ENCODE measurements around the gene CASZ1. TPM values are rescaled to one million over a fixed set of nuclear protein-coding genes. Genes with fewer than 3 reads are reported as not detected.
A peak's percentile ranks its signal among the peaks of the same experiment; 100 is the strongest.

CASZ1 gene
- polyA plus RNA-seq, 3 donors: 0.30 to 3.7 (median 0.50) TPM

DNA sequence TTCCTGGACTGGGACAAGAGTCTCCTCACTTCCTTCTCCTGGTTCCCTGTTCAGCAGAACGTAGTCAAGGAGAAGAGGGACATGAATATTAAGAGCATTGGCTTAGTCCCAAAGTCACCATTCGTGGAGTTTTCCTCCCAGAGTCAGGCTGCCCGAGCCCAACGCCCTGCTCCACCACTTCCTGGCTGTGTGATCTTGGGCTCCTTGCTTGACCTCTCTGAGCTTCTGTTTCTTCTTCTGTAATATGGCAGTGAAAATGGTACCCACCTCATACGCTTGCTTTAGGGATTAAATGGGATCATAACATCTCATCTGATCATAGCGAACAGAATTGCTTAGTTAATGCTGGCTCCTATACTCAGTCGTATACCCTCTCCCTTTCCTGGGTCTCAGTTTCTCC, 12.0 kb upstream of the CASZ1 start:
- Mint-ChIP-seq H3K4me3 (no peak overlapping the region), H3K27me3 (ENCODE audit: low read depth in 3 of 3) (peaks cover 12 to 36% (median 33%) of the 10 kb centered on the region in 3 donors), H3K36me3 (no peaks in the 10 kb centered on the region), H3K4me1 (no peaks in the 10 kb centered on the region), H3K27ac (no peak overlapping the region), H3K9me3 (no peaks in the 10 kb centered on the region)
- intact Hi-C loops (cut with micrococcal nuclease): no loop called here
- H3K9me3 ChIP-seq (replicated peaks in 1 of 2; ENCODE audit: control insufficient read depth in 1 of 2, insufficient read depth in 1 of 2, low read length in 2 of 2): no peaks in the 10 kb centered on the region
- no peak overlapping the region for H3K4me2 ChIP-seq (replicated peaks; ENCODE audit: extremely low read depth, low read length, poor library complexity, severe bottlenecking)
- TF ChIP-seq, protein P1, sequence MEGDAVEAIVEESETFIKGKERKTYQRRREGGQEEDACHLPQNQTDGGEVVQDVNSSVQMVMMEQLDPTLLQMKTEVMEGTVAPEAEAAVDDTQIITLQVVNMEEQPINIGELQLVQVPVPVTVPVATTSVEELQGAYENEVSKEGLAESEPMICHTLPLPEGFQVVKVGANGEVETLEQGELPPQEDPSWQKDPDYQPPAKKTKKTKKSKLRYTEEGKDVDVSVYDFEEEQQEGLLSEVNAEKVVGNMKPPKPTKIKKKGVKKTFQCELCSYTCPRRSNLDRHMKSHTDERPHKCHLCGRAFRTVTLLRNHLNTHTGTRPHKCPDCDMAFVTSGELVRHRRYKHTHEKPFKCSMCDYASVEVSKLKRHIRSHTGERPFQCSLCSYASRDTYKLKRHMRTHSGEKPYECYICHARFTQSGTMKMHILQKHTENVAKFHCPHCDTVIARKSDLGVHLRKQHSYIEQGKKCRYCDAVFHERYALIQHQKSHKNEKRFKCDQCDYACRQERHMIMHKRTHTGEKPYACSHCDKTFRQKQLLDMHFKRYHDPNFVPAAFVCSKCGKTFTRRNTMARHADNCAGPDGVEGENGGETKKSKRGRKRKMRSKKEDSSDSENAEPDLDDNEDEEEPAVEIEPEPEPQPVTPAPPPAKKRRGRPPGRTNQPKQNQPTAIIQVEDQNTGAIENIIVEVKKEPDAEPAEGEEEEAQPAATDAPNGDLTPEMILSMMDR (IDR thresholded peaks at IDR 0.05): no peak
- H3K79me2 ChIP-seq (ENCODE audit: insufficient read depth, low read length): no peaks in the 10 kb centered on the region
- WGBS (ENCODE audit: insufficient coverage): 40% methylated on average over 2 of the region's 7 CpGs
- DNase-seq: no peak
- H3K36me3 ChIP-seq (replicated peaks in 1 of 2; ENCODE audit: control insufficient read depth in 1 of 2, insufficient read depth in 2 of 2, low read length in 2 of 2): no peaks in the 10 kb centered on the region
- H4K20me1 ChIP-seq (ENCODE audit: insufficient read depth, low read length): no peaks in the 10 kb centered on the region
- H3K9ac ChIP-seq (ENCODE audit: insufficient read depth, low read length, poor library complexity, severe bottlenecking): no peak overlapping the region
- H2AFZ ChIP-seq (ENCODE audit: insufficient read depth, low read depth, low read length, poor library complexity, severe bottlenecking): no peak overlapping the region
- no peak overlapping the region for H3K4me3 ChIP-seq (replicated peaks in 1 of 3; ENCODE audit: low read depth in 2 of 3, low read length in 3 of 3)
- H3K27me3 ChIP-seq (ENCODE audit: control insufficient read depth in 2 of 2, insufficient read depth in 2 of 2, low read length in 2 of 2): peaks cover 0 to 15% of the 10 kb centered on the region in 2 donors
- H3K4me1 ChIP-seq (ENCODE audit: control insufficient read depth in 1 of 2, insufficient read depth in 2 of 2, low read length in 2 of 2): no peaks in the 10 kb centered on the region
- H3K27ac ChIP-seq (ENCODE audit: low read depth in 1 of 2, low read length in 2 of 2): no peak overlapping the region

DNA sequence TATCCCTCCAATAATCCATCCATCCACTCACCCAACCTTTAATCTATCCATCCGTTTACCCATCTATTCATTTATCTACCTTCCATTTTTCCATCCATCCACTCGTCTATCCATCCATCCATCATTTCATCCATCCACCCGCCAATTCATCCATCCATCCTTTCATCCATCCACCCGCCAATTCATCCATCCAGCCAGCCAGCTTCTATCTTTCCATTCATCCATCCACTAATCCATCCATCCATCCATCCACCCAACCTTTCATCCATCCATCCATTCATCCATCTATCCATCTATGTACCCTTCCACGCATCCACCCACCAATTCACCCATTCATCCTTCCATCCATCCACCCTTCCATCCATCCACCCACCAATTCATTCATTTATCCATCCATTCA, 10.5 kb upstream of the CASZ1 start:
- Mint-ChIP-seq H3K4me1 (no peaks in the 10 kb centered on the region), H3K4me3 (peak overlapping the region in 1 of 2 donors; percentile 32), H3K9me3 (no peaks in the 10 kb centered on the region), H3K27ac (no peak overlapping the region), H3K36me3 (no peaks in the 10 kb centered on the region), H3K27me3 (ENCODE audit: low read depth in 3 of 3) (peaks cover 15 to 47% (median 37%) of the 10 kb centered on the region in 3 donors)
- intact Hi-C loops (cut with micrococcal nuclease): no loop called here
- Histone ChIP-seq H3K4me2 (replicated peaks; ENCODE audit: extremely low read depth, low read length, poor library complexity, severe bottlenecking) (no peak overlapping the region), H3K27ac (ENCODE audit: low read depth in 1 of 2, low read length in 2 of 2) (no peak overlapping the region), H3K9ac (ENCODE audit: insufficient read depth, low read length, poor library complexity, severe bottlenecking) (no peak overlapping the region), H3K27me3 (ENCODE audit: control insufficient read depth in 2 of 2, insufficient read depth in 2 of 2, low read length in 2 of 2) (peaks cover 0 to 15% of the 10 kb centered on the region in 2 donors), H3K36me3 (replicated peaks in 1 of 2; ENCODE audit: control insufficient read depth in 1 of 2, insufficient read depth in 2 of 2, low read length in 2 of 2) (no peaks in the 10 kb centered on the region), H3K79me2 (ENCODE audit: insufficient read depth, low read length) (no peaks in the 10 kb centered on the region), H4K20me1 (ENCODE audit: insufficient read depth, low read length) (no peaks in the 10 kb centered on the region), H3K4me3 (replicated peaks in 1 of 3; ENCODE audit: low read depth in 2 of 3, low read length in 3 of 3) (no peak overlapping the region), H3K4me1 (ENCODE audit: control insufficient read depth in 1 of 2, insufficient read depth in 2 of 2, low read length in 2 of 2) (no peaks in the 10 kb centered on the region), H3K9me3 (replicated peaks in 1 of 2; ENCODE audit: control insufficient read depth in 1 of 2, insufficient read depth in 1 of 2, low read length in 2 of 2) (no peaks in the 10 kb centered on the region), H2AFZ (ENCODE audit: insufficient read depth, low read depth, low read length, poor library complexity, severe bottlenecking) (no peak overlapping the region)
- TF ChIP-seq, protein P1 (IDR thresholded peaks at IDR 0.05): no peak
- 86% methylated on average over 5 of the region's 5 CpGs for WGBS (ENCODE audit: insufficient coverage)
- DNase-seq: no peak

Measured in CD14-positive monocyte (primary cell).